HFFc6 (cell line): ENCODE data around the gene CADM4. TPM values are rescaled to one million over a fixed set of nuclear protein-coding genes. Genes with fewer than 3 reads are reported as not detected.
A peak's percentile ranks its signal among the peaks of the same experiment; 100 is the strongest.

Source experiments
- DNase-seq: peaks from one replicate; pipeline ENCODE4 v3.0.0-alpha.2; 2018
- H3K27ac Mint-ChIP-seq: 2 replicates; pipeline ENCODE4 v1.8.0; 2020; ENCODE audit warnings: mild to moderate bottlenecking, mixed read lengths
- H3K27me3 Mint-ChIP-seq: 2 replicates; pipeline ENCODE4 v1.8.0; 2021; ENCODE audit warnings: mild to moderate bottlenecking, moderate library complexity, mixed read lengths; ENCODE audit not compliant: insufficient read depth
- H3K36me3 Mint-ChIP-seq: 2 replicates; pipeline ENCODE4 v1.8.0; 2021; ENCODE audit warnings: low read depth, mixed read lengths
- H3K4me1 Mint-ChIP-seq: 2 replicates; pipeline ENCODE4 v1.8.0; 2020; ENCODE audit warnings: low read depth, mixed read lengths
- H3K4me3 Mint-ChIP-seq: 2 replicates; pipeline ENCODE4 v1.8.0; 2020; ENCODE audit warnings: mild to moderate bottlenecking, moderate library complexity, mixed read lengths
- H3K9me3 Mint-ChIP-seq: 2 replicates; pipeline ENCODE4 v1.8.0; 2020; ENCODE audit warnings: mild to moderate bottlenecking, mixed read lengths
- total RNA-seq, 6 experiments: library from RNA; stranded (reverse); fragmentation: NEBNext Ultra II Directional; extraction: Animal tissue kit (Norgen Biotek cat#: 25700); gene quantifications; 2 replicates in 1 of 6; 3 replicates in 5 of 6; pipeline ENCODE4 v1.2.3, GENCODE V29; 2021
- TF ChIP-seq, protein P1 (sequence below): fragments of 200-600 bp; sonication (generic); IDR thresholded peaks from 2 replicates; pipeline ENCODE4 v1.5.0; 2021; ENCODE audit warnings: antibody characterized with exemption, mild to moderate bottlenecking

The CADM4 gene
- total RNA-seq, 6 experiments from 2014 or later = 0.43 to 1.3 (median 0.82) TPM

DNA sequence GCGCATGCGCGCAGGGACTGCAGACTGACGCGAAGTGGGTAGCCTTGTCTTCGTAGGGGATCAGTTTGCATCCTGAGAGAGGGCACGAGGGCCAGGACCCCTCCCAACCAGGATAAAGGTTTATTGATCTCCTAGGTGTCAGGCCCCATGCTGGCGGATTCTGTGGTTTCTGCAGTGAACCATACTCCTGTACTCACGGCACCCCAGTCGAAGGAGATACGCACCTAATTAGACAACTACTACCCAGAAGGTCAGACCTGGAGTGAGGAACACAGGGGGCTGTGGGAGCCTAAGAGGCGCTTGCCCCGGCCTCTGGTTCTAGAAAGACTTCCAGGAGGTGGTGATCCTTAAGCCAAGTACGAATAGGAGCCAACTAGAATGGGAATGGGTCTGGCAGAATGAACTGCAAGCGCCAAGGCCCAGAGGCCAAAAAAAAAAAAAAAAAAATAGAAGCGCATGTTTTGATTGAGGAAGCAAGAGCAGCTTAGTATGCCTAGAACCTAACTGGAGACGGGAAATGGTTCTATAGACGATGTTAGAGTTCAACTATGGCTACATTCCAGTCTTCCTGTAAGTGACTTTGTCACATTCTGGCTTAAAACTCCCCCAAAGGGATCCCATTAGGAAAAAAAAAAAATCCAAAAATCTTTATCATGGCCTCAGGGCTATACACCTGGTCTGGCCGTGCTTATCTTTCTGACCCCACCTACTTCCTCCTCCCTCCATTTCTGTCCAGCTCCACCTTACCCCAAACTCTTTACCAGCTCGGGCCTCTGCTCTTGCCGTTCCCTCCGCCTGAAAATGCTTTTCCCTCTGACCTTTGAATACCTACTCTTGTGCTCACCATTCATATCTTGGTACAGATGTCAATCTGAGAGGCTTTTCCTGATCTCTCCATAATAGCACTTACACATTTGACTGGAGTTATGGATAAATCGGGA is 19.3 kb downstream of the CADM4 start:
- Mint-ChIP-seq H3K27me3 (peaks cover 5% of the 10 kb centered on the region), H3K4me3 (peak overlapping the region; percentile 96), H3K27ac (peak overlapping the region; percentile 98), H3K36me3 (no peaks in the 10 kb centered on the region), H3K4me1 (peaks cover 21% of the 10 kb centered on the region), H3K9me3 (no peaks in the 10 kb centered on the region)
- TF ChIP-seq, protein P1, sequence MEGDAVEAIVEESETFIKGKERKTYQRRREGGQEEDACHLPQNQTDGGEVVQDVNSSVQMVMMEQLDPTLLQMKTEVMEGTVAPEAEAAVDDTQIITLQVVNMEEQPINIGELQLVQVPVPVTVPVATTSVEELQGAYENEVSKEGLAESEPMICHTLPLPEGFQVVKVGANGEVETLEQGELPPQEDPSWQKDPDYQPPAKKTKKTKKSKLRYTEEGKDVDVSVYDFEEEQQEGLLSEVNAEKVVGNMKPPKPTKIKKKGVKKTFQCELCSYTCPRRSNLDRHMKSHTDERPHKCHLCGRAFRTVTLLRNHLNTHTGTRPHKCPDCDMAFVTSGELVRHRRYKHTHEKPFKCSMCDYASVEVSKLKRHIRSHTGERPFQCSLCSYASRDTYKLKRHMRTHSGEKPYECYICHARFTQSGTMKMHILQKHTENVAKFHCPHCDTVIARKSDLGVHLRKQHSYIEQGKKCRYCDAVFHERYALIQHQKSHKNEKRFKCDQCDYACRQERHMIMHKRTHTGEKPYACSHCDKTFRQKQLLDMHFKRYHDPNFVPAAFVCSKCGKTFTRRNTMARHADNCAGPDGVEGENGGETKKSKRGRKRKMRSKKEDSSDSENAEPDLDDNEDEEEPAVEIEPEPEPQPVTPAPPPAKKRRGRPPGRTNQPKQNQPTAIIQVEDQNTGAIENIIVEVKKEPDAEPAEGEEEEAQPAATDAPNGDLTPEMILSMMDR = no peak
- no peak for DNase-seq

DNA sequence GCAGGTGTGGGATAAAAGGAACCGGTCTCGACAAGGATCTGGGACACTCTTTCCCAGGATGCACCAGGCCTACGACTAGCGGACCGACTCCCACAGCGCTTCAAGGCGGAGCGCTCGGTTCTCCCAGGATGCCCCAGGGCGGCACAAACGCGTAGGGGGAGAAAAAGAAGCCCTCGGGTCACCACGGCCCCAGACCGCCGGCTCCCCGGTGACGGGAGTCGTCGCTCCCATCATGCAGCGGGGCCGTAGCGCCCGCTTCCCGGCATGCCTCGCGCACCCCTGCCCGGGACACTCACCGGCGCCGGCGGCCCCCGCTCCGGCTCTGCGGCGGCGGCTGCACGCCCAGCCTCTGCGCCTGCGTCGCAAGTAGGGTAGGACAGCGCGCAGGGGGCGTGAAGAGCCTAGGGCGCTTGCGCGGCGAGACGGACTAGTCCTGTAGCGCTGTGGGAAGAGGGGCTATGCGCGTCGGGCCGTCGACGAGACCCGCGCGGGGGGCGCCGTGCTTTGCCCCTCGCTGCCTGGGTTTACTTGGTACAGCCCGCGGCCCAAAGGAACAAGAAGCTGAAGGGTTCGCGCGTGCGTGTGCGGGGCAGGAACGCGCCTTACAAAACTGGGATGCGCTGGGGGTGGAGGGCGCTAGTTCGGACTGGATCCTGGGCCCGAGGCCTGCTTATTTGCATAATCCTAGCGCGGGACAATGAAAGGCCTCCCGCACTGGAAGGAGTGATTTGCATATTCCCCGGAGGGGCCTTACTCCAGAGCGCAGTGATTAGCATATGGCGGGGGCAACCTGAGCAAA is 20.2 kb downstream of the CADM4 start, which contains the start of gene ZNF428:
TSS of gene ZNF428 (minus strand) at position 368 of the 799 bp plus-strand sequence. CDS start 5,325 bp downstream, outside the sequence.
- no peaks in the 10 kb centered on the region for H3K9me3 Mint-ChIP-seq
- DNase-seq = peak; percentile 69
- TF ChIP-seq, protein P1 = no peak
- H3K4me1 Mint-ChIP-seq = peaks cover 21% of the 10 kb centered on the region
- peaks cover 5% of the 10 kb centered on the region for H3K27me3 Mint-ChIP-seq
- peak within 1 kb of the TSS; percentile 98 for H3K27ac Mint-ChIP-seq
- H3K36me3 Mint-ChIP-seq = no peaks in the 10 kb centered on the region
- H3K4me3 Mint-ChIP-seq = peak within 1 kb of the TSS; percentile 96

DNA sequence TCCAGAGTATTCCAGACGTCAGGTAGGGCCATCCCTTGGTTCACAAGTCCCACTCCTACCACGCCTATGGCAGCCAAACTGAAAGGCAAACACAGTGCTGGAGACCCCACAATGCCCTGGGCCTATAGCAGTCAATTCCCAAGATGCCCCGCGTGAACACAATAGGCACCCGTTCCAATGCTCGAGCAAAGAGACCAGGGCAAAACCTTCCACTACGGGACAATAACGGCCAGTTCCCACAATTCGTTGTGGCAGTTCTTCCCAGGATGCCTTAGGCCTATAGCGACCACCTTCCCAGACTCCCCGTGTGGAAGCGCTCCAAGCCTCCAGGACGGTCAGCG is 20.8 kb downstream of the CADM4 start:
- TF ChIP-seq, protein P1 = no peak
- Mint-ChIP-seq H3K4me3 (peak overlapping the region; percentile 96), H3K36me3 (no peaks in the 10 kb centered on the region), H3K4me1 (peaks cover 21% of the 10 kb centered on the region), H3K9me3 (no peaks in the 10 kb centered on the region), H3K27me3 (peaks cover 4% of the 10 kb centered on the region), H3K27ac (peak overlapping the region; percentile 98)
- DNase-seq = no peak

DNA sequence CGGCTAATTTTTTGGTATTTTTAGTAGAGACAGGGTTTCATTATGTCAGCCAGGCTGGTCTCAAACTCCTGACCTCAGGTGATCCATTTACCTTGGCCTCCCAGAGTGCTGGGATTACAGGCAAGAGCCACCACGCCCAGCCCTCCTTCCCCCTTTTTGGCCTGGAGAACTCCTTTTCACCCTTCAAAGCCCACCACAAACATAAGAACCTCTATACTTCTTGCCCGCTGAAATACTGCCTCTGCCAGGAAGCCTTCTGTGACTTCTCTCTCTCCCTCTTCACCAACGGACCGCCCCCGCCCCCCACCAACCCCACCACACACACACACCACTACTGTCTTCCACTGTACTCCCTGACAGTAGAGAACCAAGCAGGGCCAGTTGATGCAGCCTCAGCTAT is 22.7 kb downstream of the CADM4 start:
- H3K4me3 Mint-ChIP-seq = no peak overlapping the region
- peaks cover 21% of the 10 kb centered on the region for H3K4me1 Mint-ChIP-seq
- TF ChIP-seq, protein P1 = no peak
- no peak overlapping the region for H3K27ac Mint-ChIP-seq
- H3K27me3 Mint-ChIP-seq = peaks cover 3% of the 10 kb centered on the region
- peaks cover 14% of the 10 kb centered on the region for H3K36me3 Mint-ChIP-seq
- no peaks in the 10 kb centered on the region for H3K9me3 Mint-ChIP-seq
- no peak for DNase-seq

DNA sequence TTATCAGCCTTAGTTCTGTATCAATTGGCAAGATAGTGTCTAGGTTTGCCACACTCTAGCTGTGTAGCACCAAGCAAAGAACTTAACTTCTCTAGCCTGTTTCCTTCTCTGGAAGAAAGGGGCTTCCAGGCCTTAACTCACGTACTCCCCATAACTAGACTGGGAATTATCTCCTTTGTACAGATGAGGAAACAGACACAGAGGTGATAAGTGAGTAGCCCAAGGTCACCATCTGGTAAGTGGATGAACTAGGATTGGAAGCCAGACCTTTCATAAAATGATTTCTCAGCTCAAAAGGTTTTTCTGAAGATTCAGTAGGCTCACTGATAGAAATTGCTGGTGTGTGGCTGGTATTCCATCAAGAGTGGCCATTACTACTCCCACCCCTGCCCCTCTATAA is 23.3 kb downstream of the CADM4 start:
- Mint-ChIP-seq H3K9me3 (no peaks in the 10 kb centered on the region), H3K27me3 (peaks cover 3% of the 10 kb centered on the region), H3K27ac (no peak overlapping the region), H3K4me1 (peaks cover 21% of the 10 kb centered on the region), H3K36me3 (peaks cover 19% of the 10 kb centered on the region), H3K4me3 (no peak overlapping the region)
- no peak for DNase-seq
- TF ChIP-seq, protein P1 = no peak
